Nephron (organoid): ENCODE results near the gene ATP9A.

Source experiments
- H3K27ac Mint-ChIP-seq, 3 experiments: 2 replicates each; pipeline ENCODE4 v1.8.0; 2020; ENCODE audit warnings: mixed read lengths in 3 of 3, mild to moderate bottlenecking in 2 of 3, moderate library complexity in 1 of 3
- H3K27me3 Mint-ChIP-seq: 2 replicates; pipeline ENCODE4 v1.8.0; 2021; ENCODE audit warnings: low read depth, mild to moderate bottlenecking, moderate library complexity, mixed read lengths
- H3K36me3 Mint-ChIP-seq: 2 replicates; pipeline ENCODE4 v1.8.0; 2020; ENCODE audit warnings: low read depth, mixed read lengths
- H3K4me1 Mint-ChIP-seq: 2 replicates; pipeline ENCODE4 v1.8.0; 2020; ENCODE audit warnings: mixed read lengths
- H3K4me3 Mint-ChIP-seq, 3 experiments: 2 replicates each; pipeline ENCODE4 v1.8.0; 2020; ENCODE audit warnings: mild to moderate bottlenecking in 3 of 3, mixed read lengths in 3 of 3, moderate library complexity in 2 of 3
- H3K9me3 Mint-ChIP-seq: 2 replicates; pipeline ENCODE4 v1.8.0; 2020; ENCODE audit warnings: mixed read lengths
- TF ChIP-seq, protein P1 (sequence below), 3 experiments: fragments of 200-600 bp; sonication (generic); IDR thresholded peaks; one replicate each; pipeline ENCODE4 v1.5.0; 2021; ENCODE audit warnings: antibody characterized with exemption in 3 of 3; ENCODE audit not compliant: unreplicated experiment in 3 of 3

Gene ATP9A

GRCh38 chr20:51553897-51554486, 214.2 kb downstream of the ATP9A start:
- no peak overlapping the region for H3K4me3 Mint-ChIP-seq
- H3K9me3 Mint-ChIP-seq, result peaks cover 4% of the 10 kb centered on the region
- TF ChIP-seq, protein P1, sequence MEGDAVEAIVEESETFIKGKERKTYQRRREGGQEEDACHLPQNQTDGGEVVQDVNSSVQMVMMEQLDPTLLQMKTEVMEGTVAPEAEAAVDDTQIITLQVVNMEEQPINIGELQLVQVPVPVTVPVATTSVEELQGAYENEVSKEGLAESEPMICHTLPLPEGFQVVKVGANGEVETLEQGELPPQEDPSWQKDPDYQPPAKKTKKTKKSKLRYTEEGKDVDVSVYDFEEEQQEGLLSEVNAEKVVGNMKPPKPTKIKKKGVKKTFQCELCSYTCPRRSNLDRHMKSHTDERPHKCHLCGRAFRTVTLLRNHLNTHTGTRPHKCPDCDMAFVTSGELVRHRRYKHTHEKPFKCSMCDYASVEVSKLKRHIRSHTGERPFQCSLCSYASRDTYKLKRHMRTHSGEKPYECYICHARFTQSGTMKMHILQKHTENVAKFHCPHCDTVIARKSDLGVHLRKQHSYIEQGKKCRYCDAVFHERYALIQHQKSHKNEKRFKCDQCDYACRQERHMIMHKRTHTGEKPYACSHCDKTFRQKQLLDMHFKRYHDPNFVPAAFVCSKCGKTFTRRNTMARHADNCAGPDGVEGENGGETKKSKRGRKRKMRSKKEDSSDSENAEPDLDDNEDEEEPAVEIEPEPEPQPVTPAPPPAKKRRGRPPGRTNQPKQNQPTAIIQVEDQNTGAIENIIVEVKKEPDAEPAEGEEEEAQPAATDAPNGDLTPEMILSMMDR (IDR thresholded peaks at IDR 0.05; ENCODE audit: unreplicated experiment in 3 of 3), result no peak
- no peaks in the 10 kb centered on the region for H3K36me3 Mint-ChIP-seq
- no peaks in the 10 kb centered on the region for H3K4me1 Mint-ChIP-seq
- peaks cover 35% of the 10 kb centered on the region for H3K27me3 Mint-ChIP-seq
- H3K27ac Mint-ChIP-seq, result no peak overlapping the region

GRCh38 chr20:51551186-51551585, 217.0 kb downstream of the ATP9A start:
- peaks cover 61% of the 10 kb centered on the region for H3K27me3 Mint-ChIP-seq

DNA sequence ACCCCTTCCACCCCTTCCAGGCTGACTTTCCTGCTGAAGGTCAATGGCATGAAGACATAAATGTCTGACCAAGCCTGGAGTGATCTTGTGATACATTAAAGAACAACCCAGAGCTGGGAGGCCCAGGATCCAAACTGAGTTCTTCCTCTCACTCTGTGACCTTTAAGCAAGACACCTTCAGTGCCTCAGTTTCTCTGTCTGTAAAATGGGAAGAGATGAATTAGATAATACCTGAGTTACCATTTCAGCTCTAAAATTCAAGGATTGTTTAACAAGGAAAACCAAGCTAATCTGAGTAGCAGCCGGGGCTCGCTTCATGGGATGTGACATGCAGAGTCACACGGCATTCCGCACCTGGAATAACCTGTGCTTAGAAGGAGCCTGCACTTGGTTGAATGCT, 218.7 kb downstream of the ATP9A start:
- peaks cover 68% of the 10 kb centered on the region for H3K27me3 Mint-ChIP-seq
- no peaks in the 10 kb centered on the region for H3K36me3 Mint-ChIP-seq
- no peaks in the 10 kb centered on the region for H3K4me1 Mint-ChIP-seq
- H3K4me3 Mint-ChIP-seq, result no peak overlapping the region
- no peaks in the 10 kb centered on the region for H3K9me3 Mint-ChIP-seq
- no peak overlapping the region for H3K27ac Mint-ChIP-seq
- TF ChIP-seq, protein P1 (IDR thresholded peaks at IDR 0.05; ENCODE audit: unreplicated experiment in 3 of 3), result no peak

More at GRCh38 chr20:51551186-51551585, 217.0 kb downstream of the ATP9A start:
- H3K27ac Mint-ChIP-seq, result no peak overlapping the region
- H3K9me3 Mint-ChIP-seq, result peaks cover 2% of the 10 kb centered on the region
- no peak overlapping the region for H3K4me3 Mint-ChIP-seq
- TF ChIP-seq, protein P1 (IDR thresholded peaks at IDR 0.05; ENCODE audit: unreplicated experiment in 3 of 3), result no peak
- H3K4me1 Mint-ChIP-seq, result no peaks in the 10 kb centered on the region
- H3K36me3 Mint-ChIP-seq, result no peaks in the 10 kb centered on the region

GRCh38 chr20:51547951-51548350, 220.2 kb downstream of the ATP9A start:
- H3K9me3 Mint-ChIP-seq, result no peaks in the 10 kb centered on the region
- H3K4me1 Mint-ChIP-seq, result peaks cover 6% of the 10 kb centered on the region
- H3K36me3 Mint-ChIP-seq, result no peaks in the 10 kb centered on the region
- H3K27ac Mint-ChIP-seq, result no peak overlapping the region
- H3K27me3 Mint-ChIP-seq, result peaks cover 73% of the 10 kb centered on the region
- TF ChIP-seq, protein P1 (IDR thresholded peaks at IDR 0.05; ENCODE audit: unreplicated experiment in 3 of 3), result no peak
- no peak overlapping the region for H3K4me3 Mint-ChIP-seq
